HepG2 (cell line): ENCODE results near the gene HMCN2. TPM values are rescaled to one million over a fixed set of nuclear protein-coding genes. Genes with fewer than 3 reads are reported as not detected.

ENCODE experiments used
- KLF9 ChIP-seq: IDR thresholded peaks from 2 replicates; pipeline ENCODE4 v1.6.1; 2016; ENCODE audit warnings: low read depth
- MAZ ChIP-seq, 2 experiments: sonication (generic) in 1 of 2; formaldehyde crosslinking in 1 of 2; IDR thresholded peaks; 2 replicates each; pipeline versions ENCODE4 v1.5.0 to v1.6.1; 2012 to 2020; ENCODE audit warnings: low read depth in 2 of 2, mild to moderate bottlenecking in 2 of 2, borderline replicate concordance in 1 of 2, improper control_type of control experiment in 1 of 2, low read length in 1 of 2, missing genetic modification reagents in 1 of 2, moderate library complexity in 1 of 2
- NRL ChIP-seq: sonication (generic); formaldehyde crosslinking; IDR thresholded peaks from 2 replicates; pipeline ENCODE4 v1.5.0; 2020; ENCODE audit warnings: missing genetic modification reagents, mild to moderate bottlenecking, moderate library complexity, borderline replicate concordance
- PAWR ChIP-seq: sonication (generic); formaldehyde crosslinking; IDR thresholded peaks from 2 replicates; pipeline ENCODE4 v1.4.0; 2020; ENCODE audit warnings: missing genetic modification reagents, mild to moderate bottlenecking, borderline replicate concordance
- PRPF4 ChIP-seq: fragments of 200-400 bp; formaldehyde crosslinking; IDR thresholded peaks from 2 replicates; pipeline ENCODE4 v1.6.1; 2016; ENCODE audit warnings: low read length, low read depth; ENCODE audit not compliant: poor library complexity, severe bottlenecking
- SP2 ChIP-seq: sonication (generic); formaldehyde crosslinking; IDR thresholded peaks from 2 replicates; pipeline ENCODE4 v1.5.1; 2020; ENCODE audit warnings: mild to moderate bottlenecking, missing genetic modification reagents
- THAP11 ChIP-seq: IDR thresholded peaks from 2 replicates; pipeline ENCODE4 v1.6.1; 2016; ENCODE audit warnings: missing biosample characterization, missing genetic modification reagents
- ZBTB21 ChIP-seq: sonication (generic); formaldehyde crosslinking; IDR thresholded peaks from 2 replicates; pipeline ENCODE4 v1.4.0; 2020; ENCODE audit warnings: missing genetic modification reagents
- ZNF121 ChIP-seq: sonication (generic); formaldehyde crosslinking; IDR thresholded peaks from 2 replicates; pipeline ENCODE4 v1.5.0; 2020; ENCODE audit warnings: mild to moderate bottlenecking, missing genetic modification reagents
- ZNF7 ChIP-seq: IDR thresholded peaks from 2 replicates; pipeline ENCODE4 v1.6.1; 2016; ENCODE audit warnings: missing biosample characterization, missing genetic modification reagents
- polyA plus RNA-seq, 8 experiments: library from polyadenylated mRNA; depleted of rRNA in 3 of 8; stranded (reverse) in 7 of 8; unstranded in 1 of 8; fragments of >200 nt; fragmentation: Illumina TruSeq in 4 of 8; extraction: Trizol in 4 of 8; gene quantifications; 2 replicates each; pipeline versions ENCODE4 v1.2.1 to v1.2.3, GENCODE V29; 2011 to 2016; ENCODE audit warnings: low read depth in 4 of 8, missing spikeins in 1 of 8, mixed read lengths in 1 of 8; ENCODE audit not compliant: insufficient read depth in 1 of 8
- total RNA-seq, 5 experiments: library from RNA; depleted of rRNA; stranded (reverse); fragments of >200 nt; fragmentation: Illumina TruSeq; extraction: Trizol; gene quantifications; 2 replicates each; pipeline ENCODE4 v1.2.3, GENCODE V29; 2016; ENCODE audit warnings: low read depth in 1 of 5
- TF ChIP-seq, protein P1 (sequence below): sonication (generic); formaldehyde crosslinking; IDR thresholded peaks from 2 replicates; pipeline ENCODE4 v1.4.0; 2020; ENCODE audit warnings: missing genetic modification reagents
- TF ChIP-seq, protein P2 (sequence below): IDR thresholded peaks from 2 replicates; pipeline ENCODE4 v1.6.1; 2016; ENCODE audit warnings: low read depth
- TF ChIP-seq, protein P3 (sequence below): IDR thresholded peaks from 2 replicates; pipeline ENCODE4 v1.6.1; 2012; ENCODE audit warnings: low read length, improper control_type of control experiment
- TF ChIP-seq, protein P4 (sequence below): sonication (generic); formaldehyde crosslinking; IDR thresholded peaks from 2 replicates; pipeline ENCODE4 v1.5.0; 2020; ENCODE audit warnings: missing genetic modification reagents
- TF ChIP-seq, protein P5 (sequence below): sonication (generic); formaldehyde crosslinking; IDR thresholded peaks from 2 replicates; pipeline ENCODE4 v1.4.0; 2020; ENCODE audit warnings: mild to moderate bottlenecking, missing genetic modification reagents, borderline replicate concordance
- TF ChIP-seq, protein P6 (sequence below): sonication (generic); formaldehyde crosslinking; IDR thresholded peaks from 2 replicates; pipeline ENCODE4 v1.5.1; 2020; ENCODE audit warnings: mild to moderate bottlenecking, moderate library complexity, missing genetic modification reagents

HMCN2 gene
- total and polyA plus RNA-seq, 2 of the 13 experiments (the other 11 are each of a cell fraction or from before 2014, with no cell fraction given) = 0.09 TPM; not detected in 1

DNA sequence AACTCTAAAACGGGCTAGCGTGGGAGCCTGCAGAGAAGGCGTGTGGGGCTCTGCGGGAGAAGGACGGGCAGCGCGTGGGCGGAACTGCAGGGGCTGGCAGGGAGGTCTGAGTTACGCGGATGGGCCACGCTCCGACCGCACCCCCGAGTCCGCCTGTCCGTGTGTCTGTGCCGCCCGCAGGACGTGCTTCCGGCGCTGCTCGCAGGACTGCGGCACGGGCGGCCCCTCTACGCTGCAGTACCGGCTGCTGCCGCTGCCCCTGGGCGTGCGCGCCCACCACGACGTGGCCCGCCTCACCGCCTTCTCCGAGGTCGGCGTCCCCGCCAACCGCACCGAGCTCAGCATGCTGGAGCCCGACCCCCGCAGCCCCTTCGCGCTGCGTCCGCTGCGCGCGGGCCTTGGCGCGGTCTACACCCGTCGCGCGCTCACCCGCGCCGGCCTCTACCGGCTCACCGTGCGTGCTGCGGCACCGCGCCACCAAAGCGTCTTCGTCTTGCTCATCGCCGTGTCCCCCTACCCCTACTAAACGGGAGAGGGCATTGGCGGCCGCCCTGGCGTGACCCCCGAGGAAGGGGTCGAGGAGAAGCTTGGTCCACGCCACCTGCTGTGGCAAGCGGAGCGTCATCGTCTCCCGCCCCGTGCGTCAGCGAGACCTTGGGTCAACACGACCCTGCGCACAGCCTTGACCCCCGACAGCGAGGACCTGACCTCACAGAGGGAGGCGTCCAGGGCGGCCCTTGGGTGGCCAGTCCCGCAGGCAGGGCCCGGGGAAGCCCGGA is 167.8 kb downstream of the HMCN2 start (continued):
- TF ChIP-seq, protein P1, sequence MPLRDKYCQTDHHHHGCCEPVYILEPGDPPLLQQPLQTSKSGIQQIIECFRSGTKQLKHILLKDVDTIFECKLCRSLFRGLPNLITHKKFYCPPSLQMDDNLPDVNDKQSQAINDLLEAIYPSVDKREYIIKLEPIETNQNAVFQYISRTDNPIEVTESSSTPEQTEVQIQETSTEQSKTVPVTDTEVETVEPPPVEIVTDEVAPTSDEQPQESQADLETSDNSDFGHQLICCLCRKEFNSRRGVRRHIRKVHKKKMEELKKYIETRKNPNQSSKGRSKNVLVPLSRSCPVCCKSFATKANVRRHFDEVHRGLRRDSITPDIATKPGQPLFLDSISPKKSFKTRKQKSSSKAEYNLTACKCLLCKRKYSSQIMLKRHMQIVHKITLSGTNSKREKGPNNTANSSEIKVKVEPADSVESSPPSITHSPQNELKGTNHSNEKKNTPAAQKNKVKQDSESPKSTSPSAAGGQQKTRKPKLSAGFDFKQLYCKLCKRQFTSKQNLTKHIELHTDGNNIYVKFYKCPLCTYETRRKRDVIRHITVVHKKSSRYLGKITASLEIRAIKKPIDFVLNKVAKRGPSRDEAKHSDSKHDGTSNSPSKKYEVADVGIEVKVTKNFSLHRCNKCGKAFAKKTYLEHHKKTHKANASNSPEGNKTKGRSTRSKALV = peak; percentile 96
- TF ChIP-seq PAWR = no peak
- peak; percentile 16; the same call in 1 of the 2 replicates for TF ChIP-seq THAP11 (CRISPR knock-in tag)
- no peak for TF ChIP-seq KLF9 (CRISPR knock-in tag)
- TF ChIP-seq, protein P2, sequence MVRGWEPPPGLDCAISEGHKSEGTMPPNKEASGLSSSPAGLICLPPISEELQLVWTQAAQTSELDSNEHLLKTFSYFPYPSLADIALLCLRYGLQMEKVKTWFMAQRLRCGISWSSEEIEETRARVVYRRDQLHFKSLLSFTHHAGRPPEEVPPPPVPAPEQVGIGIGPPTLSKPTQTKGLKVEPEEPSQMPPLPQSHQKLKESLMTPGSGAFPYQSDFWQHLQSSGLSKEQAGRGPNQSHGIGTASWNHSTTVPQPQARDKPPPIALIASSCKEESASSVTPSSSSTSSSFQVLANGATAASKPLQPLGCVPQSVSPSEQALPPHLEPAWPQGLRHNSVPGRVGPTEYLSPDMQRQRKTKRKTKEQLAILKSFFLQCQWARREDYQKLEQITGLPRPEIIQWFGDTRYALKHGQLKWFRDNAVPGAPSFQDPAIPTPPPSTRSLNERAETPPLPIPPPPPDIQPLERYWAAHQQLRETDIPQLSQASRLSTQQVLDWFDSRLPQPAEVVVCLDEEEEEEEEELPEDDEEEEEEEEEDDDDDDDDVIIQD (CRISPR knock-in tag) = no peak
- TF ChIP-seq, protein P3, sequence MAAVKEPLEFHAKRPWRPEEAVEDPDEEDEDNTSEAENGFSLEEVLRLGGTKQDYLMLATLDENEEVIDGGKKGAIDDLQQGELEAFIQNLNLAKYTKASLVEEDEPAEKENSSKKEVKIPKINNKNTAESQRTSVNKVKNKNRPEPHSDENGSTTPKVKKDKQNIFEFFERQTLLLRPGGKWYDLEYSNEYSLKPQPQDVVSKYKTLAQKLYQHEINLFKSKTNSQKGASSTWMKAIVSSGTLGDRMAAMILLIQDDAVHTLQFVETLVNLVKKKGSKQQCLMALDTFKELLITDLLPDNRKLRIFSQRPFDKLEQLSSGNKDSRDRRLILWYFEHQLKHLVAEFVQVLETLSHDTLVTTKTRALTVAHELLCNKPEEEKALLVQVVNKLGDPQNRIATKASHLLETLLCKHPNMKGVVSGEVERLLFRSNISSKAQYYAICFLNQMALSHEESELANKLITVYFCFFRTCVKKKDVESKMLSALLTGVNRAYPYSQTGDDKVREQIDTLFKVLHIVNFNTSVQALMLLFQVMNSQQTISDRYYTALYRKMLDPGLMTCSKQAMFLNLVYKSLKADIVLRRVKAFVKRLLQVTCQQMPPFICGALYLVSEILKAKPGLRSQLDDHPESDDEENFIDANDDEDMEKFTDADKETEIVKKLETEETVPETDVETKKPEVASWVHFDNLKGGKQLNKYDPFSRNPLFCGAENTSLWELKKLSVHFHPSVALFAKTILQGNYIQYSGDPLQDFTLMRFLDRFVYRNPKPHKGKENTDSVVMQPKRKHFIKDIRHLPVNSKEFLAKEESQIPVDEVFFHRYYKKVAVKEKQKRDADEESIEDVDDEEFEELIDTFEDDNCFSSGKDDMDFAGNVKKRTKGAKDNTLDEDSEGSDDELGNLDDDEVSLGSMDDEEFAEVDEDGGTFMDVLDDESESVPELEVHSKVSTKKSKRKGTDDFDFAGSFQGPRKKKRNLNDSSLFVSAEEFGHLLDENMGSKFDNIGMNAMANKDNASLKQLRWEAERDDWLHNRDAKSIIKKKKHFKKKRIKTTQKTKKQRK = no peak
- TF ChIP-seq, protein P4, sequence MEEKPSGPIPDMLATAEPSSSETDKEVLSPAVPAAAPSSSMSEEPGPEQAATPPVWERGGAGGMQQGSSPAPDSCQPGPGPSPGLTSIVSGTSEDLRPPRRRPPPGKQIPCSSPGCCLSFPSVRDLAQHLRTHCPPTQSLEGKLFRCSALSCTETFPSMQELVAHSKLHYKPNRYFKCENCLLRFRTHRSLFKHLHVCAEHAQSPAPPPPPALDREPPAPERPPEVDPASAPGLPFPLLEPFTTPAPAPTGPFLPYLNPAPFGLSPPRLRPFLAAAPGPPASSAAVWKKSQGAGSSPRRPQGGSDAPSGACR = no peak
- TF ChIP-seq ZNF7 (CRISPR knock-in tag) = no peak
- no peak for TF ChIP-seq ZBTB21 (CRISPR knock-in tag)
- TF ChIP-seq MAZ (IDR thresholded peaks at IDR 0.05; ENCODE audit: borderline replicate concordance, low read depth, low read length) = no peak
- peak; percentile 45; the same call in 1 of the 2 replicates for TF ChIP-seq MAZ (CRISPR knock-in tag; IDR thresholded peaks at IDR 0.05; ENCODE audit: low read depth)
- no peak for TF ChIP-seq PRPF4
- TF ChIP-seq, protein P5, sequence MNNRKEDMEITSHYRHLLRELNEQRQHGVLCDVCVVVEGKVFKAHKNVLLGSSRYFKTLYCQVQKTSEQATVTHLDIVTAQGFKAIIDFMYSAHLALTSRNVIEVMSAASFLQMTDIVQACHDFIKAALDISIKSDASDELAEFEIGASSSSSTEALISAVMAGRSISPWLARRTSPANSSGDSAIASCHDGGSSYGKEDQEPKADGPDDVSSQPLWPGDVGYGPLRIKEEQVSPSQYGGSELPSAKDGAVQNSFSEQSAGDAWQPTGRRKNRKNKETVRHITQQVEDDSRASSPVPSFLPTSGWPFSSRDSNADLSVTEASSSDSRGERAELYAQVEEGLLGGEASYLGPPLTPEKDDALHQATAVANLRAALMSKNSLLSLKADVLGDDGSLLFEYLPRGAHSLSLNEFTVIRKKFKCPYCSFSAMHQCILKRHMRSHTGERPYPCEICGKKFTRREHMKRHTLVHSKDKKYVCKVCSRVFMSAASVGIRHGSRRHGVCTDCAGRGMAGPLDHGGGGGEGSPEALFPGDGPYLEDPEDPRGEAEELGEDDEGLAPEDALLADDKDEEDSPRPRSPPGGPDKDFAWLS (CRISPR knock-in tag) = no peak; the same call in 1 of the 2 replicates
- no peak for TF ChIP-seq NRL (CRISPR knock-in tag)
- peak; percentile 32; the same call in 1 of the 2 replicates for TF ChIP-seq ZNF121 (CRISPR knock-in tag)
- TF ChIP-seq SP2 = no peak
- TF ChIP-seq, protein P6, sequence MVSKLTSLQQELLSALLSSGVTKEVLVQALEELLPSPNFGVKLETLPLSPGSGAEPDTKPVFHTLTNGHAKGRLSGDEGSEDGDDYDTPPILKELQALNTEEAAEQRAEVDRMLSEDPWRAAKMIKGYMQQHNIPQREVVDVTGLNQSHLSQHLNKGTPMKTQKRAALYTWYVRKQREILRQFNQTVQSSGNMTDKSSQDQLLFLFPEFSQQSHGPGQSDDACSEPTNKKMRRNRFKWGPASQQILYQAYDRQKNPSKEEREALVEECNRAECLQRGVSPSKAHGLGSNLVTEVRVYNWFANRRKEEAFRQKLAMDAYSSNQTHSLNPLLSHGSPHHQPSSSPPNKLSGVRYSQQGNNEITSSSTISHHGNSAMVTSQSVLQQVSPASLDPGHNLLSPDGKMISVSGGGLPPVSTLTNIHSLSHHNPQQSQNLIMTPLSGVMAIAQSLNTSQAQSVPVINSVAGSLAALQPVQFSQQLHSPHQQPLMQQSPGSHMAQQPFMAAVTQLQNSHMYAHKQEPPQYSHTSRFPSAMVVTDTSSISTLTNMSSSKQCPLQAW (CRISPR knock-in tag) = 0 out of 2 replicates have a peak, but pooled peaks have one; percentile 39
